SU-DHL-6 (cell line): ENCODE measurements around the gene ZSCAN21.
A peak's percentile ranks its signal among the peaks of the same experiment; 100 is the strongest.

ENCODE experiments used
- H2AFZ ChIP-seq: fragments of 200-600 bp; sonication (generic); 2 replicates; pipeline ENCODE4 v1.6.1; 2014; ENCODE audit warnings: low read depth, mild to moderate bottlenecking, moderate library complexity, mixed read lengths, antibody characterized with exemption, low read length; ENCODE audit not compliant: severe bottlenecking
- H3F3A ChIP-seq: fragments of 200-600 bp; shearing (Covaris generic); 2 replicates; pipeline ENCODE4 v1.6.0; 2016; ENCODE audit warnings: antibody characterized with exemption, mild to moderate bottlenecking; ENCODE audit not compliant: insufficient read depth
- H3K27ac ChIP-seq: fragments of 200-600 bp; sonication (generic); 2 replicates; pipeline ENCODE4 v1.5.1; 2016; ENCODE audit warnings: low read depth, mild to moderate bottlenecking, low read length, moderate library complexity, mixed read lengths
- H3K27me3 ChIP-seq: fragments of 200-600 bp; sonication (generic), shearing (Covaris generic); 2 replicates; pipeline ENCODE4 v1.6.0; 2014; ENCODE audit warnings: mild to moderate bottlenecking, low read length
- H3K36me3 ChIP-seq: fragments of 200-600 bp; sonication (generic); 2 replicates; pipeline ENCODE4 v1.6.1; 2014; ENCODE audit warnings: mild to moderate bottlenecking, low read length, mixed read lengths
- H3K4me2 ChIP-seq: fragments of 300-600, 200-600 bp; shearing (Covaris generic), sonication (generic); 2 replicates; pipeline ENCODE4 v1.6.0; 2014; ENCODE audit warnings: low read length, low read depth, mild to moderate bottlenecking; ENCODE audit not compliant: poor library complexity, severe bottlenecking
- H3K4me3 ChIP-seq: fragments of 200-600 bp; sonication (generic); 2 replicates; pipeline ENCODE4 v1.5.1; 2014; ENCODE audit warnings: antibody characterized with exemption, low read length, mild to moderate bottlenecking, mixed read lengths; ENCODE audit not compliant: insufficient read depth, poor library complexity, severe bottlenecking
- H3K79me2 ChIP-seq: fragments of 200-600 bp; sonication (generic); 2 replicates; pipeline ENCODE4 v1.6.1; 2014; ENCODE audit warnings: mild to moderate bottlenecking, low read length, moderate library complexity; ENCODE audit not compliant: insufficient read depth
- H3K9ac ChIP-seq: fragments of 200-600 bp; sonication (generic); 2 replicates; pipeline ENCODE4 v1.7.0; 2014; ENCODE audit warnings: mild to moderate bottlenecking, low read length
- H3K9me2 ChIP-seq: fragments of 200-600 bp; sonication (generic); replicated peaks from 2 replicates; pipeline ENCODE4 v1.6.1; 2014; ENCODE audit warnings: low read length; ENCODE audit not compliant: insufficient read depth
- H3K9me3 ChIP-seq: fragments of 200-600 bp; sonication (generic); 2 replicates; pipeline ENCODE4 v1.6.1; 2014; ENCODE audit warnings: low read length, mixed read lengths; ENCODE audit not compliant: insufficient read depth
- H4K20me1 ChIP-seq: fragments of 200-600 bp; sonication (generic); 2 replicates; pipeline ENCODE4 v1.6.1; 2014; ENCODE audit warnings: low read depth, mild to moderate bottlenecking, antibody characterized with exemption, low read length, moderate library complexity, mixed read lengths
- EZH2phosphoT487 ChIP-seq: fragments of 200-600 bp; sonication (generic), shearing (Covaris generic); conservative IDR thresholded peaks from 2 replicates; pipeline ENCODE4 v1.6.1; 2018; ENCODE audit warnings: mild to moderate bottlenecking, antibody characterized with exemption, low read length, moderate library complexity, mixed read lengths
- TF ChIP-seq, protein P1 (sequence below): fragments of 200-600 bp; sonication (generic); IDR thresholded peaks from one replicate; pipeline ENCODE4 v1.5.1; 2017; ENCODE audit warnings: antibody characterized with exemption, mild to moderate bottlenecking, low read length, moderate library complexity; ENCODE audit not compliant: insufficient read depth, poor library complexity, severe bottlenecking

The ZSCAN21 gene

DNA sequence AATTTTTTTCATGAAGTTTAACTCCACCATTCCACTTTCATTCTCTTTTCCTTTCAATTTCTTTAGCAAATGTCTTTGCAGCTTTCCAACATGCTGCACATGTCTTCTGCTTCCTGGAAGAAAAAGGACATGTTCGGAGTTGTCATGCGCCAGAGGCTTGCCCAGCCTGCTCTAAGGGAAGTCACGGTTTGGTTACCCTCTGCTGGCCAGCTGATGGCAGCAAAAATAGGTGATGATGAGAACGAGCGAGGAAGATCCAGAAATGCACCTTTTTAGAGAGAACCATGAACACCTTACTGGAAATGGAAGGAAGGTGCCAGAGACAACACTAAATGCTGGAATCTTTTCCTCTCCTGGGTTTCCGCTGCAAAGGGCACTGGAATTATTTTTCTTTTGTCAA lies 4.9 kb upstream of the ZSCAN21 start:
- no peaks in the 10 kb centered on the region for H3K79me2 ChIP-seq
- H3K9me3 ChIP-seq, result no peaks in the 10 kb centered on the region
- H2AFZ ChIP-seq, result peak overlapping the region; percentile 6
- H3K9ac ChIP-seq, result no peak overlapping the region
- no peaks in the 10 kb centered on the region for H3K9me2 ChIP-seq
- peaks cover 19% of the 10 kb centered on the region for H3F3A ChIP-seq
- no peak overlapping the region for H3K4me3 ChIP-seq
- peak overlapping the region; percentile 12 for H3K4me2 ChIP-seq
- no peak overlapping the region for H3K27ac ChIP-seq
- H3K27me3 ChIP-seq, result no peaks in the 10 kb centered on the region
- TF ChIP-seq, protein P1, sequence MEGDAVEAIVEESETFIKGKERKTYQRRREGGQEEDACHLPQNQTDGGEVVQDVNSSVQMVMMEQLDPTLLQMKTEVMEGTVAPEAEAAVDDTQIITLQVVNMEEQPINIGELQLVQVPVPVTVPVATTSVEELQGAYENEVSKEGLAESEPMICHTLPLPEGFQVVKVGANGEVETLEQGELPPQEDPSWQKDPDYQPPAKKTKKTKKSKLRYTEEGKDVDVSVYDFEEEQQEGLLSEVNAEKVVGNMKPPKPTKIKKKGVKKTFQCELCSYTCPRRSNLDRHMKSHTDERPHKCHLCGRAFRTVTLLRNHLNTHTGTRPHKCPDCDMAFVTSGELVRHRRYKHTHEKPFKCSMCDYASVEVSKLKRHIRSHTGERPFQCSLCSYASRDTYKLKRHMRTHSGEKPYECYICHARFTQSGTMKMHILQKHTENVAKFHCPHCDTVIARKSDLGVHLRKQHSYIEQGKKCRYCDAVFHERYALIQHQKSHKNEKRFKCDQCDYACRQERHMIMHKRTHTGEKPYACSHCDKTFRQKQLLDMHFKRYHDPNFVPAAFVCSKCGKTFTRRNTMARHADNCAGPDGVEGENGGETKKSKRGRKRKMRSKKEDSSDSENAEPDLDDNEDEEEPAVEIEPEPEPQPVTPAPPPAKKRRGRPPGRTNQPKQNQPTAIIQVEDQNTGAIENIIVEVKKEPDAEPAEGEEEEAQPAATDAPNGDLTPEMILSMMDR, result no peak
- no peak for TF ChIP-seq EZH2phosphoT487
- no peaks in the 10 kb centered on the region for H3K36me3 ChIP-seq
- no peaks in the 10 kb centered on the region for H4K20me1 ChIP-seq

- H3K36me3 ChIP-seq, result no peaks in the 10 kb centered on the region
- H3K4me2 ChIP-seq, result no peak overlapping the region
- peaks cover 7% of the 10 kb centered on the region; the same call in 1 of the 2 replicates for H3K79me2 ChIP-seq
- H4K20me1 ChIP-seq, result no peaks in the 10 kb centered on the region
- peak overlapping the region; percentile 97 for H2AFZ ChIP-seq
- H3K27me3 ChIP-seq, result no peaks in the 10 kb centered on the region
- no peak overlapping the region for H3K27ac ChIP-seq
- no peak overlapping the region for H3K4me3 ChIP-seq
- no peaks in the 10 kb centered on the region for H3K9me3 ChIP-seq
- H3F3A ChIP-seq, result peaks cover 6% of the 10 kb centered on the region; the same call in 1 of the 2 replicates
- no peak overlapping the region for H3K9ac ChIP-seq
- H3K9me2 ChIP-seq, result no peaks in the 10 kb centered on the region
- TF ChIP-seq, protein P1, result no peak
- TF ChIP-seq EZH2phosphoT487, result no peak
These were observed 894 bp upstream of the ZSCAN21 start for GRCh38 chr7:100048680-100049079.

DNA sequence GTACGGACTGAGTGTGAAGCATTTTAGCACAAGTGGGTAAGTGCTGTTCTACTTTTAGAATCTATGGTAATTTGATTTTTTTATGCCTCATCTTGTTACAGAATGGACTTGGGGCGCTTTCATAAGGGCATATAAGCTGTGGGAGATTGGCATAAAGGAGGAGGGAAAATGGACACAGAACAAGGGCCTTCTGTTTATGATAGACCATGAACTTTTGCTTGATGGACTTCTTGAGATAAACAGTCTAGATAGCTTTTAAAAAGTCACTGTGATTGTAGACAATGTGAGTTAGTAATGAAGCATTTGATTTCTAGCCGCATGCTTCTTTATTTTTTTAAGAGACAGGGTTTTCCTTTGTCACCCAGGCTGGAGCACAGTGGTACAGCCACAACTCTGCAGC lies 2.0 kb downstream of the ZSCAN21 start:
- Histone ChIP-seq H3K4me3 (no peak overlapping the region), H3K9ac (no peak overlapping the region), H3F3A (peaks cover 6% of the 10 kb centered on the region; the same call in 1 of the 2 replicates), H3K36me3 (no peaks in the 10 kb centered on the region), H3K9me2 (no peaks in the 10 kb centered on the region), H2AFZ (no peak overlapping the region), H3K79me2 (peaks cover 7% of the 10 kb centered on the region; the same call in 1 of the 2 replicates), H3K4me2 (no peak overlapping the region), H3K27ac (no peak overlapping the region), H3K27me3 (no peaks in the 10 kb centered on the region), H3K9me3 (no peaks in the 10 kb centered on the region), H4K20me1 (no peaks in the 10 kb centered on the region)
- TF ChIP-seq, protein P1, result no peak
- TF ChIP-seq EZH2phosphoT487, result no peak

- H3K27ac ChIP-seq, result no peak overlapping the region
- no peak overlapping the region for H2AFZ ChIP-seq
- no peak overlapping the region for H3K4me3 ChIP-seq
- H3K36me3 ChIP-seq, result no peaks in the 10 kb centered on the region
- H4K20me1 ChIP-seq, result no peaks in the 10 kb centered on the region
- no peak overlapping the region for H3K4me2 ChIP-seq
- TF ChIP-seq, protein P1, result peak; percentile 18
- TF ChIP-seq EZH2phosphoT487, result no peak
- peaks cover 1% of the 10 kb centered on the region; the same call in 1 of the 2 replicates for H3F3A ChIP-seq
- H3K9ac ChIP-seq, result no peak overlapping the region
- no peaks in the 10 kb centered on the region for H3K9me2 ChIP-seq
- H3K27me3 ChIP-seq, result no peaks in the 10 kb centered on the region
- peaks cover 7% of the 10 kb centered on the region; the same call in 1 of the 2 replicates for H3K79me2 ChIP-seq
- no peaks in the 10 kb centered on the region for H3K9me3 ChIP-seq
These were observed 3.6 kb downstream of the ZSCAN21 start for GRCh38 chr7:100053215-100053614.
